HFFc6 (cell line): ENCODE data around the gene OSBPL5. TPM values are rescaled to one million over a fixed set of nuclear protein-coding genes. Genes with fewer than 3 reads are reported as not detected.
A peak's percentile ranks its signal among the peaks of the same experiment; 100 is the strongest.

Source experiments
- DNase-seq: peaks from one replicate; pipeline ENCODE4 v3.0.0-alpha.2; 2018
- H3K27ac Mint-ChIP-seq: 2 replicates; pipeline ENCODE4 v1.8.0; 2020; ENCODE audit warnings: mild to moderate bottlenecking, mixed read lengths
- H3K27me3 Mint-ChIP-seq: 2 replicates; pipeline ENCODE4 v1.8.0; 2021; ENCODE audit warnings: mild to moderate bottlenecking, moderate library complexity, mixed read lengths; ENCODE audit not compliant: insufficient read depth
- H3K36me3 Mint-ChIP-seq: 2 replicates; pipeline ENCODE4 v1.8.0; 2021; ENCODE audit warnings: low read depth, mixed read lengths
- H3K4me1 Mint-ChIP-seq: 2 replicates; pipeline ENCODE4 v1.8.0; 2020; ENCODE audit warnings: low read depth, mixed read lengths
- H3K4me3 Mint-ChIP-seq: 2 replicates; pipeline ENCODE4 v1.8.0; 2020; ENCODE audit warnings: mild to moderate bottlenecking, moderate library complexity, mixed read lengths
- H3K9me3 Mint-ChIP-seq: 2 replicates; pipeline ENCODE4 v1.8.0; 2020; ENCODE audit warnings: mild to moderate bottlenecking, mixed read lengths
- CTCF ChIP-seq: fragments of 200-600 bp; sonication (generic); IDR thresholded peaks from 2 replicates; pipeline ENCODE4 v1.5.0; 2021; ENCODE audit warnings: antibody characterized with exemption, mild to moderate bottlenecking
- total RNA-seq, 6 experiments: library from RNA; stranded (reverse); fragmentation: NEBNext Ultra II Directional; extraction: Animal tissue kit (Norgen Biotek cat#: 25700); gene quantifications; 2 replicates in 1 of 6; 3 replicates in 5 of 6; pipeline ENCODE4 v1.2.3, GENCODE V29; 2021

Gene OSBPL5
- total RNA-seq, 6 experiments from 2014 or later: 32.6 to 42.6 (median 36.7) TPM

GRCh38 chr11:3126901-3127691, 38.0 kb downstream of the OSBPL5 start:
- no peak for TF ChIP-seq CTCF
- Mint-ChIP-seq H3K9me3 (no peaks in the 10 kb centered on the region), H3K4me3 (no peak overlapping the region), H3K27ac (no peak overlapping the region), H3K36me3 (no peaks in the 10 kb centered on the region), H3K4me1 (peaks cover 18% of the 10 kb centered on the region), H3K27me3 (no peaks in the 10 kb centered on the region; the same call in 1 of the 2 replicates)
- DNase-seq: no peak

GRCh38 chr11:3126207-3126865, 38.8 kb downstream of the OSBPL5 start:
- no peaks in the 10 kb centered on the region for H3K9me3 Mint-ChIP-seq
- H3K27me3 Mint-ChIP-seq: no peaks in the 10 kb centered on the region; the same call in 1 of the 2 replicates
- no peak overlapping the region for H3K4me3 Mint-ChIP-seq
- DNase-seq: no peak
- peaks cover 2% of the 10 kb centered on the region; the same call in 1 of the 2 replicates for H3K36me3 Mint-ChIP-seq
- TF ChIP-seq CTCF: no peak
- no peak overlapping the region for H3K27ac Mint-ChIP-seq
- H3K4me1 Mint-ChIP-seq: peaks cover 19% of the 10 kb centered on the region

- H3K27ac Mint-ChIP-seq: peak overlapping the region; percentile 91
- no peaks in the 10 kb centered on the region for H3K9me3 Mint-ChIP-seq
- H3K36me3 Mint-ChIP-seq: peaks cover 5% of the 10 kb centered on the region
- H3K4me3 Mint-ChIP-seq: no peak overlapping the region
- H3K4me1 Mint-ChIP-seq: peaks cover 22% of the 10 kb centered on the region
- 0 out of 2 replicates have a peak, but pooled peaks have one; percentile 5 for TF ChIP-seq CTCF
- no peaks in the 10 kb centered on the region; the same call in 1 of the 2 replicates for H3K27me3 Mint-ChIP-seq
- DNase-seq: no peak
Observed at GRCh38 chr11:3124821-3125220, 40.3 kb downstream of the OSBPL5 start.

- Mint-ChIP-seq H3K4me1 (peaks cover 22% of the 10 kb centered on the region), H3K4me3 (no peak overlapping the region; the same call in 1 of the 2 replicates), H3K9me3 (no peaks in the 10 kb centered on the region), H3K36me3 (peaks cover 5% of the 10 kb centered on the region), H3K27me3 (no peaks in the 10 kb centered on the region; the same call in 1 of the 2 replicates), H3K27ac (peak overlapping the region; percentile 91)
- TF ChIP-seq CTCF: no peak
- DNase-seq: peak; percentile 96
Observed at GRCh38 chr11:3123761-3124733, 41.1 kb downstream of the OSBPL5 start.

GRCh38 chr11:3123305-3123704, 41.8 kb downstream of the OSBPL5 start:
- Mint-ChIP-seq H3K36me3 (peaks cover 7% of the 10 kb centered on the region), H3K4me1 (peaks cover 22% of the 10 kb centered on the region), H3K4me3 (no peak overlapping the region), H3K27ac (no peak overlapping the region), H3K9me3 (no peaks in the 10 kb centered on the region), H3K27me3 (no peaks in the 10 kb centered on the region; the same call in 1 of the 2 replicates)
- DNase-seq: no peak
- TF ChIP-seq CTCF: no peak
